Transverse colon (tissue), 4 donors: ENCODE results near the gene ZNF462.

Source experiments
- POLR2AphosphoS5 ChIP-seq, 3 donors: sonication (generic); formaldehyde crosslinking; IDR thresholded peaks; one replicate each; pipeline ENCODE4 v1.6.1; 2016; ENCODE audit warnings: antibody characterized with exemption in 3 of 3
- TF ChIP-seq, protein P1 (sequence below), 5 experiments: fragments of 200-600 bp in 3 of 5; fragments of 450-650 bp in 2 of 5; sonication (generic) in 3 of 5; IDR thresholded peaks; 1 replicate in 2 of 5; 2 replicates in 3 of 5; pipeline ENCODE4 v1.5.1; 2016 to 2017; ENCODE audit warnings: antibody characterized with exemption in 5 of 5, inconsistent platforms in 3 of 5, mild to moderate bottlenecking in 2 of 5, moderate library complexity in 1 of 5

DNA sequence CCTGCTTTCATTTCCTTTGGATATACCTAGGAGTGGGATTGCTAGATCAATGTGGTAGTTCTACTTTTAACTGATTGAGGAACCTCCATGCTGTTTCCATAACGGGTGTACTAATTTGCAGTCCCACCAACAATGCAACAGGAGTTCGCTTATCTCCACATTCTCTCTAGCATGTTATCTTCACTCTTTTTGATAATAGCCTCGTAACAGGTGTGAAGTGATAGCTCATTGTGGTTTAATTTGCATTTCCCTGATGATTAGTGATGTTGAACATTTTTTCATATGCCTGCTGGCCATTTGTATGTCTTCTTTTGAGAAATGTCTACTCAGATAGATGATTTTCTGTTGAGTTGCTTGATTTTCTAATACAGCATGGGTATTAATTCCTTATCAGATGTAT, 142.2 kb downstream of the ZNF462 start:
- TF ChIP-seq POLR2AphosphoS5 (IDR thresholded peaks at IDR 0.05) = no peak
- TF ChIP-seq, protein P1, sequence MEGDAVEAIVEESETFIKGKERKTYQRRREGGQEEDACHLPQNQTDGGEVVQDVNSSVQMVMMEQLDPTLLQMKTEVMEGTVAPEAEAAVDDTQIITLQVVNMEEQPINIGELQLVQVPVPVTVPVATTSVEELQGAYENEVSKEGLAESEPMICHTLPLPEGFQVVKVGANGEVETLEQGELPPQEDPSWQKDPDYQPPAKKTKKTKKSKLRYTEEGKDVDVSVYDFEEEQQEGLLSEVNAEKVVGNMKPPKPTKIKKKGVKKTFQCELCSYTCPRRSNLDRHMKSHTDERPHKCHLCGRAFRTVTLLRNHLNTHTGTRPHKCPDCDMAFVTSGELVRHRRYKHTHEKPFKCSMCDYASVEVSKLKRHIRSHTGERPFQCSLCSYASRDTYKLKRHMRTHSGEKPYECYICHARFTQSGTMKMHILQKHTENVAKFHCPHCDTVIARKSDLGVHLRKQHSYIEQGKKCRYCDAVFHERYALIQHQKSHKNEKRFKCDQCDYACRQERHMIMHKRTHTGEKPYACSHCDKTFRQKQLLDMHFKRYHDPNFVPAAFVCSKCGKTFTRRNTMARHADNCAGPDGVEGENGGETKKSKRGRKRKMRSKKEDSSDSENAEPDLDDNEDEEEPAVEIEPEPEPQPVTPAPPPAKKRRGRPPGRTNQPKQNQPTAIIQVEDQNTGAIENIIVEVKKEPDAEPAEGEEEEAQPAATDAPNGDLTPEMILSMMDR (IDR thresholded peaks at IDR 0.05) = no peak
